ENCODE measurements around the gene PLA1A.

The PLA1A gene

DNA sequence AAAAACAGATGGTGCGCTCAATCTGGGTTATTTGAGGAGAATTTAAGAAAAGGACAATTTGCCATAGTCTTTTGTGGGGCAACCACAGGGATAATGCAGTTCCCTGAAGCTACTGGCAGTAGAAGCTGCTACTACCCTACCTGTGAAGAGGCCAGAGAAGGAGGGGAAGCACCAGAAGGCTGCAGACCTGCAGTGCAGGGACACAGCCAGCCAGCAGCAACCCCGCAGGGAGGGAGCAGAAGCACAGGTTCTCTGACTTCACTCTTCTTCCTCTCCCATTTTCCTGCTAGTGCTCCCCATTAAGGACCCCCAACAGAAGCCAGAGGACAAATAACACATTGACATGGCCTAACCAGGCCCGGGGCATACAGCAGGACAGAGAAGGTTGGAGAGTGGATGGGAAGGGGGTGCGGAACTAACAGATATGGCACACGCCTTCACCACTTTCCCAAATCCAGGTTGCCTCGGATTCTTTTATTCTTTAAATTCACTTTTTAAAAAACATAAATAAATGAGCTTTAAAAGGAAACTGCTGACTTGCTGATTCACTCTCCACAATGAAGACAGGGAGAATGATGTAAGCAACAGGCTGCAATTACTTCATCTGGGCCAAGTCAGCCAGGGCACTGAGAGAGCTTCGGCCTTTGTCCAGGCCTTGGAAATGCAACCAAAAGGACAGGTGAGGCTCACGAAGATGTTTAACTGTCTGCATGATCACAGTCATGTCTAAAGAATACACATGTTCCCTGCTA lies 32.6 kb downstream of the PLA1A start:
- no peak overlapping the region for H3K4me3 ChIP-seq (ENCODE audit: low read depth, low read length)
- CTCF ChIA-PET, result interaction anchor here (1.0 to 1.1 kb wide), 2 partner anchors 30 to 45 kb away, joined by 3 read pairs; no protein-coding TSS in a partner anchor
- TF ChIP-seq, protein P1, sequence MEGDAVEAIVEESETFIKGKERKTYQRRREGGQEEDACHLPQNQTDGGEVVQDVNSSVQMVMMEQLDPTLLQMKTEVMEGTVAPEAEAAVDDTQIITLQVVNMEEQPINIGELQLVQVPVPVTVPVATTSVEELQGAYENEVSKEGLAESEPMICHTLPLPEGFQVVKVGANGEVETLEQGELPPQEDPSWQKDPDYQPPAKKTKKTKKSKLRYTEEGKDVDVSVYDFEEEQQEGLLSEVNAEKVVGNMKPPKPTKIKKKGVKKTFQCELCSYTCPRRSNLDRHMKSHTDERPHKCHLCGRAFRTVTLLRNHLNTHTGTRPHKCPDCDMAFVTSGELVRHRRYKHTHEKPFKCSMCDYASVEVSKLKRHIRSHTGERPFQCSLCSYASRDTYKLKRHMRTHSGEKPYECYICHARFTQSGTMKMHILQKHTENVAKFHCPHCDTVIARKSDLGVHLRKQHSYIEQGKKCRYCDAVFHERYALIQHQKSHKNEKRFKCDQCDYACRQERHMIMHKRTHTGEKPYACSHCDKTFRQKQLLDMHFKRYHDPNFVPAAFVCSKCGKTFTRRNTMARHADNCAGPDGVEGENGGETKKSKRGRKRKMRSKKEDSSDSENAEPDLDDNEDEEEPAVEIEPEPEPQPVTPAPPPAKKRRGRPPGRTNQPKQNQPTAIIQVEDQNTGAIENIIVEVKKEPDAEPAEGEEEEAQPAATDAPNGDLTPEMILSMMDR (IDR thresholded peaks at IDR 0.05; ENCODE audit: insufficient read depth, low read length, missing control alignments), result no peak
- DNase-seq (ENCODE audit: low read depth, low spot score), result no peak
- POLR2A ChIA-PET, result no interaction called here

DNA sequence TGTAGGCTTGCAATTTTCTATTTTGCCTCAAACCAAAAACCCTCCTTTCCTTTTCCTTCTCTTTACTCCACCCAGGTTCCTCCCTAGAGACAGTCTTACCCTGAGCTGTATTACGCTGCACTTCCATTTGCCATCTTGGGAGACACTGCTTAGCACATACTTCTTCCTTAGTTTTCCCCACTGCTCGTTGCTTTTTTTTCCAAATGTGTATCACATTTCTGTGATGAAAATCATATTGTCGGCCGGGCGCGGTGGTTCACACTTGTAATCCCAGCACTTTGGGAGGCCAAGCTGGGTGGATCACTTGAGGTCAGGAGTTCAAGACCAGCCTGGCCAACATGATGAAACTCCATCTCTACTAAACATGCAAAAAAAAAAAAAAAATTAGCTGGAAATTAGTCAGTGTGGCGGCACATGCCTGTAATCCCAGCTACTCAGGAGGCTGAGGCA lies 33.2 kb downstream of the PLA1A start:
- H3K4me3 ChIP-seq (ENCODE audit: low read depth, low read length), result no peak overlapping the region
- ChIA-PET CTCF (interaction anchor here (1.0 to 1.1 kb wide), 2 partner anchors 30 to 44 kb away, joined by 3 read pairs; no protein-coding TSS in a partner anchor), POLR2A (no interaction called here)
- no peak for DNase-seq (ENCODE audit: low read depth, low spot score)
- TF ChIP-seq, protein P1 (IDR thresholded peaks at IDR 0.05; ENCODE audit: insufficient read depth, low read length, missing control alignments), result no peak

DNA sequence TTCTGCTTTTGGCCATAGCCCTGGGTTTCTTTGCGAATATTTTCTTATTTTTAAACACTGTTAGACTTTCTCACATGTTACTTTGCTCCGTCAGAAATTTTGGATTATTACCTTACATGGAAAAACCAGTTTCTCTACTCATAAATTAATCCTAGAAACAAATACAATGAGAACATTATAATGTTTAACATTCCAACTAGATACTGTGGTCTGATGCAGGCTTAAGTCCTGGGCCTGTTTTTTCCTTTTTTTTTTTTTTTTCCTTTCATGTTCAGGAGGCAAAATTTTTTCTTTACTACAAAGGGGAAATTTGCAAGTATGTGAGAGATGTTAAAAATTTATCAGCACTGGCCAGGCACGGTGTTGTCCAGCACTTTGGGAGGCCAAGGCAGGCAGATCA lies 33.8 kb downstream of the PLA1A start:
- no peak overlapping the region for H3K4me3 ChIP-seq (ENCODE audit: low read depth, low read length)
- DNase-seq (ENCODE audit: low read depth, low spot score), result no peak
- TF ChIP-seq, protein P1 (IDR thresholded peaks at IDR 0.05; ENCODE audit: insufficient read depth, low read length, missing control alignments), result no peak
- CTCF ChIA-PET, result interaction anchor here (1.1 kb wide), 1 partner anchor 31 kb away, joined by 3 read pairs; no protein-coding TSS in a partner anchor
- POLR2A ChIA-PET, result no interaction called here

- no peak for DNase-seq (ENCODE audit: low read depth, low spot score)
- CTCF ChIA-PET, result interaction anchor here (1.8 kb wide), 1 partner anchor 49 kb away, joined by 6 read pairs; no protein-coding TSS in a partner anchor
- no peak overlapping the region for H3K4me3 ChIP-seq (ENCODE audit: low read depth, low read length)
- POLR2A ChIA-PET, result no interaction called here
- TF ChIP-seq, protein P1 (IDR thresholded peaks at IDR 0.05; ENCODE audit: insufficient read depth, low read length, missing control alignments), result no peak
Observed at GRCh38 chr3:119632216-119632615, 34.5 kb downstream of the PLA1A start.

GRCh38 chr3:119632829-119633228 lies 35.1 kb downstream of the PLA1A start:
- no peak overlapping the region for H3K4me3 ChIP-seq (ENCODE audit: low read depth, low read length)
- ChIA-PET POLR2A (no interaction called here), CTCF (interaction anchor here (0.9 to 1.8 kb wide), 2 partner anchors 49 to 114 kb away, joined by 3 to 6 read pairs; no protein-coding TSS in a partner anchor)
- TF ChIP-seq, protein P1 (IDR thresholded peaks at IDR 0.05; ENCODE audit: insufficient read depth, low read length, missing control alignments), result no peak
- no peak for DNase-seq (ENCODE audit: low read depth, low spot score)

DNA sequence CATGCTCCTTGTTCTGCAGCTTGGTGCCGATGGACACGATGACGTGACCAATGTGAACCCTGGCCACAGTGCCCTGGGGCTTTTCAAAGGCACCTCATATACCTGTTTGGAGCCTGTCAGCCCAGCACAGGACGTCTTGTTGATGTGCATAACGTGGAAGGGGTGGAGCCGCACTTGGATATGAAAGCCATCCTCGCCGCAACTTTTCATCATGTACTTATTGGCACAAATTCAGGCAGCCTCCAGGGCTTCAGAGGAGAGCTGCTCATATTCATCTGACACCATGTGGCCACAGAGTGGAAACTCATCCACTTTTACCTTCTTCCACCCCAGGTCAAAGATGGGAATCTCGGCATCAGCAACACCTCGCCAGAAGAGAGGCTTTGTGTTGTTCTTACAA lies 38.0 kb downstream of the PLA1A start:
- ChIA-PET CTCF (interaction anchor here (1.1 to 1.6 kb wide), 3 partner anchors 8 to 77 kb away, joined by 3 to 4 read pairs (median 4); no protein-coding TSS in a partner anchor), POLR2A (no interaction called here)
- H3K4me3 ChIP-seq (ENCODE audit: low read depth, low read length), result no peak overlapping the region
- no peak for DNase-seq (ENCODE audit: low read depth, low spot score)
- TF ChIP-seq, protein P1 (IDR thresholded peaks at IDR 0.05; ENCODE audit: insufficient read depth, low read length, missing control alignments), result no peak

Data from AG04449 (cell line).